ENCODE data around the gene SV2B.

GRCh38 chr15:91316126-91316525, 216.1 kb downstream of the SV2B start:
- TF ChIP-seq CTCF (IDR thresholded peaks at IDR 0.05) (no peak), POLR2AphosphoS5 (IDR thresholded peaks at IDR 0.05) (no peak), POLR2A (IDR thresholded peaks at IDR 0.05) (no peak), EP300 (IDR thresholded peaks at IDR 0.05) (no peak)
